Fibroblast of lung (primary cell): ENCODE results near the gene TMEM9. TPM values are rescaled to one million over a fixed set of nuclear protein-coding genes. Genes with fewer than 3 reads are reported as not detected.

Experiments used
- DNase-seq, 2 donors: peaks; one replicate each; pipeline versions ENCODE4 v3.0.0 to v3.0.0-alpha.2; 2010; ENCODE audit warnings: low read depth in 2 of 2
- H2AFZ ChIP-seq: 2 replicates; pipeline ENCODE4 v1.5.1; 2012; ENCODE audit warnings: low read length, control low read depth, inconsistent platforms
- H3K27ac ChIP-seq: 2 replicates; pipeline ENCODE4 v1.5.1; 2011; ENCODE audit warnings: low read length, control low read depth; ENCODE audit not compliant: insufficient read depth
- H3K27me3 ChIP-seq: 2 replicates; pipeline ENCODE4 v1.5.1; 2011; ENCODE audit warnings: mild to moderate bottlenecking, low read length; ENCODE audit not compliant: control insufficient read depth, insufficient read depth
- H3K36me3 ChIP-seq: 2 replicates; pipeline ENCODE4 v1.5.1; 2011; ENCODE audit warnings: low read length; ENCODE audit not compliant: control insufficient read depth, insufficient read depth
- H3K4me1 ChIP-seq: 2 replicates; pipeline ENCODE4 v1.5.1; 2011; ENCODE audit warnings: low read length; ENCODE audit not compliant: control insufficient read depth, insufficient read depth; ENCODE audit errors: extremely low read depth
- H3K4me2 ChIP-seq: 2 replicates; pipeline ENCODE4 v1.5.1; 2011; ENCODE audit warnings: low read length, control low read depth; ENCODE audit not compliant: insufficient read depth; ENCODE audit errors: extremely low read depth
- H3K4me3 ChIP-seq, 4 experiments: fragments of 200-600 bp in 1 of 4; sonication (generic) in 1 of 4; replicated peaks in 1 of 4; 2 replicates each; pipeline ENCODE4 v1.5.1; 2011 to 2016; ENCODE audit warnings: low read length in 4 of 4, low read depth in 3 of 4, mild to moderate bottlenecking in 3 of 4, control low read depth in 2 of 4, inconsistent platforms in 1 of 4, mixed read lengths in 1 of 4; ENCODE audit not compliant: insufficient read depth in 1 of 4; ENCODE audit errors: control extremely low read depth in 1 of 4
- H3K79me2 ChIP-seq: 2 replicates; pipeline ENCODE4 v1.5.1; 2012; ENCODE audit warnings: mild to moderate bottlenecking, low read length, inconsistent platforms; ENCODE audit not compliant: control insufficient read depth, insufficient read depth
- H3K9ac ChIP-seq: 2 replicates; pipeline ENCODE4 v1.5.1; 2011; ENCODE audit warnings: mild to moderate bottlenecking, low read length, control low read depth; ENCODE audit not compliant: insufficient read depth
- H3K9me3 ChIP-seq: 2 replicates; pipeline ENCODE4 v1.5.1; 2012; ENCODE audit warnings: low read depth, low read length; ENCODE audit not compliant: control insufficient read depth, insufficient read depth
- H4K20me1 ChIP-seq: 2 replicates; pipeline ENCODE4 v1.5.1; 2011; ENCODE audit warnings: low read length; ENCODE audit not compliant: control insufficient read depth, insufficient read depth; ENCODE audit errors: extremely low read depth
- CTCF ChIP-seq, 2 donors: IDR thresholded peaks in 1 of 2; conservative IDR thresholded peaks in 1 of 2; 1 replicate in 1 of 2; 2 replicates in 1 of 2; pipeline ENCODE4 v1.5.1; 2011 to 2012; ENCODE audit warnings: low read length in 2 of 2, control low read depth in 1 of 2, inconsistent platforms in 1 of 2, low read depth in 1 of 2, mild to moderate bottlenecking in 1 of 2
- EZH2 ChIP-seq: IDR thresholded peaks from 2 replicates; pipeline ENCODE4 v1.5.1; 2012; ENCODE audit warnings: low read length, control low read depth, mild to moderate bottlenecking; ENCODE audit errors: missing control alignments
- polyA plus RNA-seq, 2 donors: library from polyadenylated mRNA; depleted of rRNA in 1 of 2; stranded (reverse) in 1 of 2; unstranded in 1 of 2; fragments of >200 nt; gene quantifications; 2 replicates each; pipeline ENCODE4 v1.2.1, GENCODE V29; 2011 to 2012; ENCODE audit warnings: missing spikeins in 1 of 2
- total RNA-seq: library from RNA; depleted of rRNA; stranded (reverse); fragments of >200 nt; gene quantifications from 2 replicates; pipeline ENCODE4 v1.2.1, GENCODE V29; 2014

Gene TMEM9
- total and polyA plus RNA-seq, 2 donors (not counting 1 experiment from before 2014, with no cell fraction given), result 58.2 to 91.0 TPM

GRCh38 chr1:201110616-201111015 lies 43.7 kb downstream of the TMEM9 start:
- Histone ChIP-seq H3K4me2 (no peak overlapping the region), H2AFZ (no peak overlapping the region)

GRCh38 chr1:201110138-201110537 lies 44.1 kb downstream of the TMEM9 start:
- TF ChIP-seq CTCF (conservative IDR thresholded peaks at IDR 0.05 in 1 of 2, IDR thresholded peaks at IDR 0.05 in 1 of 2; ENCODE audit: low read depth in 1 of 2, low read length in 2 of 2) (no peak), EZH2 (no peak)
- no peak overlapping the region for H3K27ac ChIP-seq
- DNase-seq, result no peak
- H3K9ac ChIP-seq, result no peak overlapping the region
- no peak overlapping the region for H3K4me3 ChIP-seq
- H3K36me3 ChIP-seq, result no peaks in the 10 kb centered on the region
- no peak overlapping the region for H3K4me2 ChIP-seq
- peaks cover 15% of the 10 kb centered on the region for H3K27me3 ChIP-seq
- no peaks in the 10 kb centered on the region for H3K4me1 ChIP-seq
- H3K79me2 ChIP-seq, result no peaks in the 10 kb centered on the region
- H2AFZ ChIP-seq, result no peak overlapping the region
- no peaks in the 10 kb centered on the region for H3K9me3 ChIP-seq
- H4K20me1 ChIP-seq, result no peaks in the 10 kb centered on the region

More at GRCh38 chr1:201110616-201111015, 43.7 kb downstream of the TMEM9 start:
- Histone ChIP-seq H3K36me3 (no peaks in the 10 kb centered on the region), H4K20me1 (no peaks in the 10 kb centered on the region), H3K4me1 (no peaks in the 10 kb centered on the region), H3K4me3 (no peak overlapping the region), H3K27ac (no peak overlapping the region), H3K9ac (no peak overlapping the region), H3K27me3 (peaks cover 16% of the 10 kb centered on the region), H3K79me2 (no peaks in the 10 kb centered on the region), H3K9me3 (no peaks in the 10 kb centered on the region)
- no peak for DNase-seq
- no peak for TF ChIP-seq EZH2
- no peak for TF ChIP-seq CTCF (conservative IDR thresholded peaks at IDR 0.05 in 1 of 2, IDR thresholded peaks at IDR 0.05 in 1 of 2; ENCODE audit: low read depth in 1 of 2, low read length in 2 of 2)

GRCh38 chr1:201109651-201110050 lies 44.6 kb downstream of the TMEM9 start:
- Histone ChIP-seq H3K79me2 (no peaks in the 10 kb centered on the region), H2AFZ (no peak overlapping the region), H3K27me3 (peaks cover 18% of the 10 kb centered on the region), H3K9me3 (no peaks in the 10 kb centered on the region), H3K27ac (no peak overlapping the region), H4K20me1 (no peaks in the 10 kb centered on the region), H3K4me3 (no peak overlapping the region), H3K4me1 (no peaks in the 10 kb centered on the region), H3K4me2 (no peak overlapping the region), H3K9ac (no peak overlapping the region), H3K36me3 (no peaks in the 10 kb centered on the region)
- TF ChIP-seq CTCF (conservative IDR thresholded peaks at IDR 0.05 in 1 of 2, IDR thresholded peaks at IDR 0.05 in 1 of 2; ENCODE audit: low read depth in 1 of 2, low read length in 2 of 2) (no peak), EZH2 (no peak)
- DNase-seq, result no peak
